Kasumi-1 (cell line): ENCODE data around the gene METTL24.
A peak's percentile ranks its signal among the peaks of the same experiment; 100 is the strongest.

ENCODE experiments used
- DNase-seq, 2 experiments: peaks; one replicate each; lab custom pipeline; 2025; lab: John Stamatoyannopoulos, UW

The METTL24 gene, protein sequence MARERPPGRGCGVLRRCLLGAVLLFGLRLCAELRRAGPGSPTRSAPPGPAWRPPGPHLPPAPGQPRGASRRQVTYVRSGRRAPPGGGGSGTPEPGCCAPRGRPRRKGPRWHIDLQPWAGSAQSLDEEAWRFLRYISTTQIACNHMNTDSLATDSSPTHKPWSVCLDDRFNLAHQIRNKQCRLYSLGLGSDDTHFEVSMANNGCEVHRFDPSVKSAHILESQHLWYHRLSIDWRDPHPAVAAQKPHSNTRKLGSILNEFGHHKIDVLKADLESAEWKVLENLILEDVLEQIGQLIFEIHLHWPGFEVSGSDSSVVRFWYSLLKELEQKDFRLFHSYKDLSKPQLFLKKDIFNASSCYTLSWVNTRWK

GRCh38 chr6:110357664-110358552 is at the start of gene METTL24:
TSS of gene METTL24 (minus strand) at chr6:110358349. CDS start at chr6:110358272, 77 bp downstream.
- peak; percentile 17 to 26 for DNase-seq

GRCh38 chr6:110404607-110405006 is 46.5 kb upstream of the METTL24 start:
- DNase-seq = no peak

GRCh38 chr6:110401585-110402176 is 43.5 kb upstream of the METTL24 start:
- DNase-seq = no peak

GRCh38 chr6:110400208-110400607 is 42.1 kb upstream of the METTL24 start:
- no peak for DNase-seq

DNA sequence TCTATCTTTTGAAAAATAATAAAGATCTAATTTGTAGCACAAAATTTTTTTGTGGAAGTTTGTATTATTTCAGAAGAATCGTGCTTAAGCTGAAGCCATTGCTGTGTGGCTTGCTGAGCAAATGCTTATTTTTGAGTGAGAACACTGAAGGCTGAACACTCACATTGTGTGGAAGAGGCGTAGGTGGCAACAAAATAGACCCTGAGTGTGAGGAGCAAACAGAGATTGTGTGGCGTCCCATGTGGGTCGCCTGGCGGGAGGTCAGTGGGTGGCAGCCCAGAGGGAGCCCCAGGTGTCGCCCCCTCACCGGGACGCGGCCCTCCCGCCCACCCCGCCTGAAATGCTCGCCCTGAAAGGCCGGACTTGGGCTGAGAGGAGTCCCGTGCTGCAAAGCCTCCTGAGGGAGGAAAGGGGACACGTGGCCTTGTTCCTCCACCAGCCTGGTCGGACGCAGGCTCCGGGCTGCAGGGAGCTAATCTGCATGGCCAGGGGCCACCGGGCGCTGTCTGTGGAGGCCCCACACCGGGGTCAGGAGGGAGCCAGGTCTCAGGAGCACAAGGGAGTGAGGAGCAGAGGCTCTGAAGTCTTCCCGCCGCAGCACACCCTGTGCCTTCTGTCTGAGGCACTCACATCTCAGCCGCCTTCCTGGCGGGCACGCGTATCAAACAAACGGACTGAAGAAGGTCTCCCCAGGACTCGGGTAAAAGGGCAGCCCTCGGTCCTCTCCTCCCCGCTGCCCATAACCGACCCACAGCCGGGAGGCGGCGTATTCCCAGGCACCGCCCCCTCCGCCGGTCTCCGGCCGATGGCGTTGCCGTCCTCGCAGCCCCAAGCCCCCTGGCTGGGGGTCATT is 41.3 kb upstream of the METTL24 start:
- no peak for DNase-seq

DNA sequence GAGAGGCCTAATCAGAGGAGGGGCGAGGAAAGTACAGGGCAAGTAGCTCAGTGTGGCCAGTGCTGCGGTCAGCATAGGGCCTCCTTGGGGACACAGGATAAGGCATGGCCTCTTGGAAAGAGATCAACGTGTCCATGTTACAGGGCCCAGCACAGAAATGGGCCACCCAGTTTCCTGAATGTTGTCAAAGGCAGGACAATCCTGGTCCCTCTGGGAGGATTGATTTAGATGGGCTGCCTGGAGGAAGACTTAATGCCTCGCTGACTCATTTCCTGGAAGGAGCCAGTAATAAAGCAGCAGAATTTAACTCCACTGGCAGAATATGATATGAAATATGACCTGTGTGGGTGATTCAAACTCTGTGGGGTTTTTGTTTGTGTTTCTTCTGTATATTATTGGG is 40.6 kb upstream of the METTL24 start:
- no peak for DNase-seq

DNA sequence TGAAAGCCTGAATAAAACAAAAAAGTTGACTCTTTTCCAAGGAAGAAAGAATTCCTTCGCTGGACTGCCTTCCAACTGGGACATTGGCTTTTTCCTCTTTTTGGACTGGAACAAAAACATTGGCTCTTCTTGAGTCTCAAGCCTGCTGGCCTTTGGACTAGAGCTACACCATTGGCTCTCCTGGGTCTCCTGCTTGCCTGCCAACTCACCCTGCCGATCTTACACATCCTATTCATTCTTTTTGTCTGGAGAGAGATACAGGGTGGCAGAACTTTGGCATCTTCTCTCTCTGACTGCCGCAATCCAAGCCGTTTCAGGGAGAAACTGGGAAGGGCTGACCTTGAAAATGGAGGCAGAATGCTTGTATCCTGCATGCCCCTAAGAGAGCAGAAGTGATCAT is 37.1 kb upstream of the METTL24 start:
- DNase-seq = no peak

DNA sequence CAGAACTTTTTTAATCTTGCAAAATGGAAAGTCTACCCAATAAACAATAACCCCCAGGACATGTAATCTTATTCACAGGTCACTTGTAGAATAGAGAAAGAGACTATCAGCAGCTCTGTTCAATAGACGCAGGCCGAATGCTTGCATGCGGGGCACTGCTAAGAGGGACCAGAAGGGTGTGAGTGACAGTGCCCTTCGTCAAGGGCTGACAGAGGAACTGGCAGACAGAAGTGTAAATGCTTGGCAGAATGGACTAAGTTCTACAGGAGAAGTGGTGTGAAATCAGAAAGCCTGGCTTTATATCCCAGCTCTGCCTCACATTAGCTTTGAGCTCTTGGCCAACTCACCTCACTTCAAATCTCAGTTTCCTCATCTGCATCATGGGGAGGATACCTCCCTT is 36.3 kb upstream of the METTL24 start:
- no peak for DNase-seq

GRCh38 chr6:110392727-110393126 is 34.6 kb upstream of the METTL24 start:
- no peak for DNase-seq

DNA sequence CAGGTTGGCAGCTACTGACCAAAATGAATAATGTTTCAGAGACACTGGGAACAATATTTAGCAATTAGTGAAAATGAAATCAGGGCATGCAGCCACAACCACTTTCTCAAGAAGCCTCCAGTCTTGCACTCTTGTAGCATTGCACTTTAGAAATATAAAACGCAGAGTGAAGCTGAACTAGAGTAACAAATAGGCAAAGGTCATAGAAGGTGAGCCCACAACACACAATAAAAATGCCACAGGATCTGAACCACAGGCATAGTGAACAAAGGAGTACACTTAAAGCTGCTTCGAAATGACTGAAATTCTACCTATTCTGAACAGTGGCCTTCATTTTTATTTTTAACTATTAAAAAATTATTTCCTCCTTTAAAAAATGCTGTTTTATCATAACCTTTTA is 32.3 kb upstream of the METTL24 start:
- DNase-seq = no peak

DNA sequence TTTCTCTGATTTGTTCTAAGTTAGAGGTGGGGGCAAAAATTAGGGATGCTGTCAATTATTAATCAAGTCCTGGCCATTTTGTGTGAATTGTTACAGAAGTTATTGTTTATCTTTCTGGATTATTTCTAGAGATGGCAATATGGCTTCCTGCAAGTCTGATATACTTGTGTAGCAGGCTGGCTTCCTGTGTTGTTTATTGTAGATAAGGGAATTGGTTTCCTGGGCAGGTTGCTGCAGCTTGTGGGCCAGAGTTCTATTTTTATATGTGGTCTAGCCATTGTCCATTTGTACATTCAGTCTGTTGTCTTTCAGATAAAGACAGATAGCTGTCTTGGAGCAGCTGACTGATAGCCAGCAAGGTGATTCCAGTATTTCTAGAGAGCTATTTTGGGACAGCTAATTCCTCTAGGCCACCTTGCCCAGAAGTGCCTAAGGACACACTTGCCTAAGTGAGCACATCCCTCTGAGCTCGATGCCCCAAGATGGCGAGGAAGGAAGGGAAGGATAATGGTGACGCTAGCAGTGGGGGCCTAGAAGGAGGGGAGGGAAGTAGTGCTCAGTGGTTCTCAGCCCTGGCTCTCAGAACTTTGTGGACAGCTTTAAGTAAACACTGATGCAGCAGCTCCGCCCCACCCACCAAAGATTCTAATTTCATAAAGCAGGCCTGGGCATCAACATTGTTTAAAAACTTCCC is 31.7 kb upstream of the METTL24 start:
- peak in 1 of 2 experiments; percentile 25 for DNase-seq

- DNase-seq = no peak
Observed at GRCh38 chr6:110387986-110388385, 29.8 kb upstream of the METTL24 start.

GRCh38 chr6:110385458-110385863 is 27.3 kb upstream of the METTL24 start:
- no peak for DNase-seq

GRCh38 chr6:110378552-110378951 is 20.4 kb upstream of the METTL24 start:
- DNase-seq = no peak

DNA sequence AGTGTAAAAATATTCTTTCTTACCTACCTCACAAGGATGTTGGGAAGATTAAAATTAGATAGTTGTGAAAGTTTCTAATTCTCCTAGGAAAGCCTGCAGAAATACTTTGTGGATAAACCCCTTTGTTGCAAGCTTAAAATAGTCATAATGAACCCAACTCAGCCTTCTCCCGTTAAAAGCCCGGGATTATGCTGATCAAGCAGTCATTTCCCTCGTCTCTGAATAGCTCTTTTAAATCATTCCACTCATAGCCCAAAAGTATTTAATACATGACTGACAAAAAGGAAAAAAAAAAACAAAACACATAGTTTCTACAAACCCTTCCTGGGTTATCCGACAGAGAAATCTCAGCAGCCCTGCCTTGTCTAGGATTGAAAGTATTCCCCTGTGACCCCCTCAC is 10.9 kb upstream of the METTL24 start:
- DNase-seq = no peak

GRCh38 chr6:110368284-110368683 is 10.1 kb upstream of the METTL24 start:
- DNase-seq = no peak

- DNase-seq = no peak
Observed at GRCh38 chr6:110367825-110368224, 9.7 kb upstream of the METTL24 start.

DNA sequence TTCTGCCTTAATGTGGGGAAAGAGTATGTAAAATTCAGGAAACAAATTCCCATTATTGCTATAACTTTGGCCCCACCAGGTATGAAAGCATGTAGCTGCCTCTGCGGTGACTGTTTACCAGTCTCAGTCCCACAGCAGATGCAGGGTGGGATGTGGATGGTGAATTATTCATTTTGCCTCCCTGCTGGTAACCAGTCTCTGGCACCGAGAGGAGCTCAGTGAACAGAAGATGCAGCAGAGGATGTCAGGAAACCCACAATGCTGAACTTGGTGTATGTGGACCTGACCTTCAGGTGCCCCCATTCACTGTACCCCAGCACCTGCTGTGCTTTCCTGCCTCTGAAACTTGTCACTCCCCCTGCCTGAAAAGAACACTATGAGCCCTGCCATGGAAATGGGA is 8.8 kb upstream of the METTL24 start:
- DNase-seq = no peak

- DNase-seq = no peak
Observed at GRCh38 chr6:110366256-110366655, 8.1 kb upstream of the METTL24 start.

DNA sequence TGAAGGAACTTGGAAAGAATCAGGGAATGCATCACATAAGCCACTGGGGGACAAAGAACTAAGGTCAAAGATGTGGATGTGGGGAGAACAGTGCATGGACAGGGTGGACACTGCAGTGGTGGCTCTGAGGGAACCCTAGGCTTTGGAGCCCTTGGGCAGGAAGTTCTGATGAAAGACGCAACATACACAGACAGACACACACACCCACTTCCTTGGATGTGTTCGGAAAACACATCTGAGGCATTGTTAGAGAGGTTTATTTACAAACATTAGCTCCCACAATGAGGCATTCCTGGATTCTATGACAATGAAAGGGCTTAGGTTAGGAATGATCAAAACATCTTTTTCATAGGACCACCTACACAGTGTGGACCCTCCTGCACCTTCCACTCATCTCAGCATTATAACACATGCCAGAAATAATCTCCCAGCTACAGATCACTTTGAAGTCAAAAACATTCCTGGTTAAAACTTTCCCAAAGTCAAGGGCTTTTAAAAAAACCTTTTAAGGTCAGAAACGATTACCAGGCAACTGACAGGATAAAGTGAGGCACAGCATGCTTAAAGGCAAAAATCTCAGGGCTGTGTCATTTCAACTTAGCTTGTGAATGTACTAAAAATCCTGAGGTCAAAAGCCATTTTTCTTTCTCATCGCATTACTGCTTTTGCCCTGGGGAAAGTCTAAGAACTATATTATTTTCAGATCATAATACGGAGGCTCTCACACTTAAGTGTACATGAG is 6.4 kb upstream of the METTL24 start:
- no peak for DNase-seq
